Endothelial cell of umbilical vein (primary cell): ENCODE measurements around the gene CACTIN. TPM values are rescaled to one million over a fixed set of nuclear protein-coding genes. Genes with fewer than 3 reads are reported as not detected.
A peak's percentile ranks its signal among the peaks of the same experiment; 100 is the strongest.

Experiments used
- BruUV-seq: library from RNA; stranded (reverse); fragments of 400-500 nt; replicated peaks from 2 replicates; lab custom pipeline; 2021; lab: Mats Ljungman, UMichigan
- CTCF ChIA-PET: fragments of 300-600, 350-600 bp; sonication (Branson Sonifier 250); formaldehyde crosslinking; loops from one replicate; lab custom pipeline; 2021; ENCODE audit warnings: antibody characterized with exemption, inconsistent platforms; lab: Charles Lee
- POLR2A ChIA-PET: fragments of 300-600, 350-600 bp; sonication (Branson Sonifier 250); formaldehyde crosslinking; loops from one replicate; lab custom pipeline; 2021; ENCODE audit warnings: antibody characterized with exemption, inconsistent platforms; lab: Charles Lee
- DNase-seq: peaks from one replicate; pipeline ENCODE4 v3.0.0-alpha.2; 2011; ENCODE audit warnings: low read depth, low spot score
- FAIRE-seq: peaks from 2 replicates; lab custom pipeline; 2011; peaks lifted over from hg19 to GRCh38; lab: Jason Lieb, UNC
- H2AFZ ChIP-seq: 2 replicates; pipeline ENCODE4 v1.6.0; 2012; ENCODE audit warnings: low read depth, low read length, control low read depth, inconsistent platforms
- H3K27ac ChIP-seq: 2 replicates; pipeline ENCODE4 v1.5.1; 2011; ENCODE audit warnings: low read depth, mild to moderate bottlenecking, control low read depth, low read length, moderate library complexity; ENCODE audit not compliant: insufficient read depth
- H3K27me3 ChIP-seq, 2 experiments: 2 replicates each; pipeline versions ENCODE4 v1.6.0 to v1.6.1; 2011; ENCODE audit warnings: low read length in 2 of 2, mixed read lengths in 1 of 2; ENCODE audit not compliant: control insufficient read depth in 2 of 2, insufficient read depth in 2 of 2
- H3K36me3 ChIP-seq, 2 experiments: 2 replicates in 1 of 2; 3 replicates in 1 of 2; pipeline ENCODE4 v1.5.1; 2011; ENCODE audit warnings: low read length in 2 of 2, mild to moderate bottlenecking in 1 of 2, moderate library complexity in 1 of 2; ENCODE audit not compliant: control insufficient read depth in 2 of 2, insufficient read depth in 2 of 2; ENCODE audit errors: extremely low read depth in 1 of 2
- H3K4me1 ChIP-seq: 3 replicates; pipeline ENCODE4 v1.5.1; 2011; ENCODE audit warnings: mild to moderate bottlenecking, low read length; ENCODE audit not compliant: control insufficient read depth, insufficient read depth; ENCODE audit errors: extremely low read depth
- H3K4me2 ChIP-seq: 2 replicates; pipeline ENCODE4 v1.6.1; 2011; ENCODE audit warnings: low read length, control low read depth, mixed read lengths; ENCODE audit not compliant: insufficient read depth
- H3K4me3 ChIP-seq, 3 experiments: fragments of 200-600 bp in 1 of 3; sonication (generic), shearing (Covaris generic) in 1 of 3; replicated peaks in 1 of 3; 2 replicates each; pipeline ENCODE4 v1.5.1; 2011 to 2016; ENCODE audit warnings: control low read depth in 3 of 3, low read length in 3 of 3, mild to moderate bottlenecking in 2 of 3, inconsistent platforms in 1 of 3, low read depth in 1 of 3, moderate library complexity in 1 of 3; ENCODE audit not compliant: insufficient read depth in 1 of 3
- H3K79me2 ChIP-seq: 2 replicates; pipeline ENCODE4 v1.6.0; 2012; ENCODE audit warnings: low read length, inconsistent platforms; ENCODE audit not compliant: control insufficient read depth, insufficient read depth
- H3K9ac ChIP-seq: replicated peaks from 2 replicates; pipeline ENCODE3; 2011; ENCODE audit warnings: low read length, control low read depth; ENCODE audit not compliant: insufficient read depth; ENCODE audit errors: extremely low read depth
- H3K9me1 ChIP-seq: replicated peaks from 3 replicates; pipeline ENCODE4 v1.6.0; 2011; ENCODE audit warnings: mild to moderate bottlenecking, low read length; ENCODE audit not compliant: control insufficient read depth, insufficient read depth; ENCODE audit errors: extremely low read depth
- H3K9me3 ChIP-seq: replicated peaks from 2 replicates; pipeline ENCODE4 v1.5.1; 2012; ENCODE audit warnings: low read length, inconsistent platforms; ENCODE audit not compliant: control insufficient read depth, insufficient read depth
- H4K20me1 ChIP-seq: replicated peaks from 2 replicates; pipeline ENCODE3; 2011; ENCODE audit warnings: mild to moderate bottlenecking, low read length; ENCODE audit not compliant: control insufficient read depth, insufficient read depth; ENCODE audit errors: extremely low read depth
- EZH2 ChIP-seq: IDR thresholded peaks from 2 replicates; pipeline ENCODE4 v1.6.1; 2012; ENCODE audit warnings: borderline replicate concordance, low read depth, mild to moderate bottlenecking, moderate library complexity, low read length, inconsistent platforms; ENCODE audit not compliant: severe bottlenecking
- FOS ChIP-seq: IDR thresholded peaks from 2 replicates; pipeline ENCODE4 v1.6.1; 2011; ENCODE audit warnings: mild to moderate bottlenecking, low read length, moderate library complexity, borderline replicate concordance; ENCODE audit not compliant: insufficient read depth
- GATA2 ChIP-seq: IDR thresholded peaks from 2 replicates; pipeline ENCODE4 v1.7.0; 2011; ENCODE audit warnings: low read depth, mild to moderate bottlenecking, moderate library complexity, mixed read lengths, low read length; ENCODE audit not compliant: insufficient read length, insufficient read depth
- JUN ChIP-seq: IDR thresholded peaks from 2 replicates; pipeline ENCODE4 v1.6.1; 2011; ENCODE audit warnings: borderline replicate concordance, low read depth; ENCODE audit not compliant: insufficient read length, insufficient read depth
- MYC ChIP-seq: IDR thresholded peaks from one replicate; pipeline ENCODE4 v1.6.1; 2011; ENCODE audit warnings: mild to moderate bottlenecking, low read depth, low read length
- POLR2A ChIP-seq: IDR thresholded peaks from 2 replicates; pipeline ENCODE4 v1.6.1; 2012; ENCODE audit warnings: low read depth, mild to moderate bottlenecking, control low read depth, low read length
- POLR2AphosphoS5 ChIP-seq: IDR thresholded peaks from 2 replicates; pipeline ENCODE4 v1.6.1; 2012; ENCODE audit warnings: low read depth, mild to moderate bottlenecking, control low read depth, low read length, moderate library complexity; ENCODE audit not compliant: insufficient read depth
- dilution Hi-C: fragments of 300-500 bp; cut with MboI; formaldehyde crosslinking; loops from one replicate; pipeline ENCODE4 v1.15.0; 2019; ENCODE audit warnings: low sequenced_read_pairs; ENCODE audit not compliant: extremely low pct_ligation_motif_present
- intact Hi-C: fragments of 100-400 bp; cut with micrococcal nuclease; formaldehyde crosslinking; loops from one replicate; pipeline ENCODE4 v1.10.0; 2022
- polyA plus RNA-seq, 4 experiments: library from polyadenylated mRNA; depleted of rRNA in 3 of 4; stranded (reverse) in 3 of 4; unstranded in 1 of 4; fragments of >200 nt; gene quantifications; 2 replicates each; pipeline versions ENCODE4 v1.2.1 to v1.2.3, GENCODE V29; 2011 to 2012; ENCODE audit warnings: missing spikeins in 1 of 4
- total RNA-seq: library from RNA; stranded (reverse); gene quantifications from 2 replicates; pipeline ENCODE4 v1.2.3, GENCODE V29; 2021
- TF ChIP-seq, protein P1 (sequence below): IDR thresholded peaks from 2 replicates; pipeline ENCODE4 v1.6.1; 2011; ENCODE audit not compliant: insufficient read depth, insufficient read length
- TF ChIP-seq, protein P2 (sequence below), 2 donors: IDR thresholded peaks; 1 replicate in 1 of 2; 2 replicates in 1 of 2; pipeline ENCODE4 v1.5.1; 2011; ENCODE audit warnings: low read length in 2 of 2, mild to moderate bottlenecking in 2 of 2, moderate library complexity in 2 of 2, control low read depth in 1 of 2, inconsistent platforms in 1 of 2, low read depth in 1 of 2; ENCODE audit not compliant: insufficient read depth in 1 of 2; ENCODE audit errors: extremely low read depth in 1 of 2

CACTIN gene
- total and polyA plus RNA-seq, 2 donors (not counting 3 experiments of a cell fraction or from before 2014, with no cell fraction given) = 29.7 to 36.1 TPM

DNA sequence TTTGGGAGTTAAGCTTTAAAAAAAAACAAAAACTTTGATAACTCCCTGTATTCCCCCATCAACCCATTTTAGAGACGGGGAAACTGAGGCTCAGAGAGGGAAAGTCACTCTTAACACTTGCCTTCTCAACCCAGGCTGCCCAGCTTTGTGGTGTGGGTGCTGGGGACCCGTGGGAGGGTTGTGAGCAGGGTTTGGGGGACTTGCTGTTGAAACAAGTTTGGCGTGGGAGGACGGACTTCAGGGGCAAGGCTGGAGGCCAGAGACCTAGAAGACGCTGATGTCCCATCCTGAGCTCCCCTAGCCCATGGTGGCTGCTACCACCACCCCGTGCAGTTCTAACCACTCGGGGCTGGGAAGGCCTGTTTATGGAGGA is 747 bp upstream of the CACTIN start:
- Histone ChIP-seq H3K9ac (no peak overlapping the region), H3K9me3 (no peaks in the 10 kb centered on the region), H3K4me3 (no peak overlapping the region), H3K4me2 (no peak overlapping the region), H3K27me3 (no peaks in the 10 kb centered on the region), H3K27ac (no peak overlapping the region), H3K79me2 (peaks cover 18% of the 10 kb centered on the region), H3K36me3 (peaks cover 0 to 20% of the 10 kb centered on the region in 2 experiments), H3K9me1 (no peaks in the 10 kb centered on the region), H2AFZ (no peak overlapping the region), H4K20me1 (no peaks in the 10 kb centered on the region), H3K4me1 (peaks cover 14% of the 10 kb centered on the region)
- TF ChIP-seq FOS = no peak
- peak; percentile 29 for TF ChIP-seq POLR2AphosphoS5
- intact Hi-C loops = loop anchor here (2.0 to 10.0 kb wide), 2 partner anchors 55 to 77 kb away; partner anchors contain the start of genes HMG20B, PIP5K1C and TJP3
- dilution Hi-C loops = no loop called here
- ChIA-PET POLR2A (interaction anchor here (0.5 to 1.4 kb wide), 2 partner anchors 18 to 25 kb away, joined by 3 to 4 read pairs; no protein-coding TSS in a partner anchor), CTCF (interaction anchor here (0.7 to 1.3 kb wide), 2 partner anchors 50 to 65 kb away, joined by 3 to 4 read pairs; no protein-coding TSS in a partner anchor)
- BruUV-seq = no TSS peak
- FAIRE-seq (no peak), DNase-seq (no peak)

DNA sequence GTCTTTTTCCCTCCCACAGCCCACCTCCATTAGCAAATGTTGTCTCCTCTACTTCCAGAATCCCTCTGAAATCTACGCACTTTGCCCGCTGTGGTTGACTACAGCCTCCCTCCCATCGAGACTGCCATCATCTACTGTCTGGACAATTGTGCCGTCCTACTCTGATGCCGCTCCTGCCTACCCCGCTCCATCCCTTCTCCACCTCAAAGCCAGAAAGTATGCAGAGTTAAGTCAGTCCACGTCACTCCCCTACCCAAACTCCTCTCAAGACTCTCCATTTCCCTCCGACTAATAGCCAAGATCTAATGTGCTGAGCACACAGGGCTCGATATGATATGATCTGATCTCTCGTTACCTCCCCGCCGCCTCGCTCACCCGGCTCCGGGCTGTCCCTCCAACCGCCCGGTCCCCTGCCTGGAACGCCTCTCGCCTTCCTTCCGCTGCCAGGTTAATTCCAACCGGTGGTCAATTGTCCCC is 556 bp downstream of the CACTIN start:
- no TSS peak for BruUV-seq
- ChIA-PET CTCF (interaction anchor here (0.6 to 1.0 kb wide), 2 partner anchors 81 to 362 kb away, joined by 3 read pairs; no protein-coding TSS in a partner anchor), POLR2A (no interaction called here)
- Histone ChIP-seq H3K27me3 (no peaks in the 10 kb centered on the region), H3K4me3 (peak overlapping the region; percentile 70 to 94 (median 88)), H4K20me1 (no peaks in the 10 kb centered on the region), H3K9ac (peak overlapping the region; percentile 93), H3K9me1 (no peaks in the 10 kb centered on the region), H3K27ac (peak overlapping the region; percentile 93), H3K4me1 (peaks cover 14% of the 10 kb centered on the region), H3K36me3 (peaks cover 0 to 17% of the 10 kb centered on the region in 2 experiments), H2AFZ (peak overlapping the region; percentile 83), H3K9me3 (no peaks in the 10 kb centered on the region), H3K4me2 (peak overlapping the region; percentile 75), H3K79me2 (peaks cover 18% of the 10 kb centered on the region)
- intact Hi-C loops = loop anchor here (2.0 to 10.0 kb wide), 2 partner anchors 53 to 79 kb away; partner anchors contain the start of genes HMG20B, PIP5K1C and TJP3
- FAIRE-seq (peak; percentile 42), DNase-seq (no peak)
- dilution Hi-C loops = no loop called here
- TF ChIP-seq EZH2 (no peak), JUN (no peak), FOS (no peak), GATA2 (no peak), POLR2AphosphoS5 (no peak), MYC (no peak), POLR2A (no peak)
- TF ChIP-seq, protein P1, sequence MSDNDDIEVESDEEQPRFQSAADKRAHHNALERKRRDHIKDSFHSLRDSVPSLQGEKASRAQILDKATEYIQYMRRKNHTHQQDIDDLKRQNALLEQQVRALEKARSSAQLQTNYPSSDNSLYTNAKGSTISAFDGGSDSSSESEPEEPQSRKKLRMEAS = no peak
- TF ChIP-seq, protein P2, sequence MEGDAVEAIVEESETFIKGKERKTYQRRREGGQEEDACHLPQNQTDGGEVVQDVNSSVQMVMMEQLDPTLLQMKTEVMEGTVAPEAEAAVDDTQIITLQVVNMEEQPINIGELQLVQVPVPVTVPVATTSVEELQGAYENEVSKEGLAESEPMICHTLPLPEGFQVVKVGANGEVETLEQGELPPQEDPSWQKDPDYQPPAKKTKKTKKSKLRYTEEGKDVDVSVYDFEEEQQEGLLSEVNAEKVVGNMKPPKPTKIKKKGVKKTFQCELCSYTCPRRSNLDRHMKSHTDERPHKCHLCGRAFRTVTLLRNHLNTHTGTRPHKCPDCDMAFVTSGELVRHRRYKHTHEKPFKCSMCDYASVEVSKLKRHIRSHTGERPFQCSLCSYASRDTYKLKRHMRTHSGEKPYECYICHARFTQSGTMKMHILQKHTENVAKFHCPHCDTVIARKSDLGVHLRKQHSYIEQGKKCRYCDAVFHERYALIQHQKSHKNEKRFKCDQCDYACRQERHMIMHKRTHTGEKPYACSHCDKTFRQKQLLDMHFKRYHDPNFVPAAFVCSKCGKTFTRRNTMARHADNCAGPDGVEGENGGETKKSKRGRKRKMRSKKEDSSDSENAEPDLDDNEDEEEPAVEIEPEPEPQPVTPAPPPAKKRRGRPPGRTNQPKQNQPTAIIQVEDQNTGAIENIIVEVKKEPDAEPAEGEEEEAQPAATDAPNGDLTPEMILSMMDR (IDR thresholded peaks at IDR 0.05; ENCODE audit: extremely low read depth in 1 of 2, insufficient read depth in 1 of 2, low read depth in 1 of 2, low read length in 2 of 2) = no peak
